Dedifferentiated amniotic fluid mesenchymal stem cell (primary cell): ENCODE measurements around the gene TSR1.

Source experiments
- DNase-seq: peaks from one replicate; pipeline ENCODE4 v3.0.0-alpha.2; 2016; ENCODE audit errors: extremely low spot score

The TSR1 gene

GRCh38 chr17:2369039-2369438 is 32.8 kb upstream of the TSR1 start:
- no peak for DNase-seq

GRCh38 chr17:2368359-2368758 is 32.1 kb upstream of the TSR1 start:
- no peak for DNase-seq

GRCh38 chr17:2366747-2367494 is 30.7 kb upstream of the TSR1 start:
- DNase-seq = no peak

GRCh38 chr17:2365132-2365531 is 28.9 kb upstream of the TSR1 start:
- DNase-seq = no peak

- DNase-seq = no peak
Measured at GRCh38 chr17:2364763-2365116, 28.5 kb upstream of the TSR1 start.

GRCh38 chr17:2363851-2364762 is 27.9 kb upstream of the TSR1 start:
- no peak for DNase-seq

- no peak for DNase-seq
Measured at GRCh38 chr17:2363318-2363717, 27.1 kb upstream of the TSR1 start.

GRCh38 chr17:2362881-2363280 is 26.6 kb upstream of the TSR1 start:
- DNase-seq = no peak

GRCh38 chr17:2362416-2362815 is 26.2 kb upstream of the TSR1 start:
- DNase-seq = no peak

GRCh38 chr17:2362016-2362415 is 25.8 kb upstream of the TSR1 start:
- DNase-seq = no peak

GRCh38 chr17:2361010-2361760 is 24.9 kb upstream of the TSR1 start:
- no peak for DNase-seq

- no peak for DNase-seq
Measured at GRCh38 chr17:2357931-2358434, 21.7 kb upstream of the TSR1 start.

GRCh38 chr17:2357237-2357636 is 21.0 kb upstream of the TSR1 start:
- no peak for DNase-seq

GRCh38 chr17:2354311-2354710 is 18.1 kb upstream of the TSR1 start:
- no peak for DNase-seq

- DNase-seq = no peak
Measured at GRCh38 chr17:2351269-2351668, 15.0 kb upstream of the TSR1 start.

GRCh38 chr17:2347805-2348685 is 11.8 kb upstream of the TSR1 start:
- DNase-seq = peak; percentile 53

GRCh38 chr17:2346475-2346874 is 10.2 kb upstream of the TSR1 start:
- no peak for DNase-seq

- DNase-seq = no peak
Measured at GRCh38 chr17:2344528-2344927, 8.3 kb upstream of the TSR1 start.

- no peak for DNase-seq
Measured at GRCh38 chr17:2343421-2343820, 7.2 kb upstream of the TSR1 start.

- no peak for DNase-seq
Measured at GRCh38 chr17:2338315-2338657, 2.0 kb upstream of the TSR1 start.

GRCh38 chr17:2337544-2338314 is 1.5 kb upstream of the TSR1 start:
- no peak for DNase-seq
